ENCODE data around the gene BTN3A1.

Gene BTN3A1

GRCh38 chr6:26392932-26393636 is 9.0 kb upstream of the BTN3A1 start:
- TF ChIP-seq TAF1 (IDR thresholded peaks at IDR 0.05; ENCODE audit: borderline replicate concordance, insufficient read depth, low read length) (no peak), REST (IDR thresholded peaks at IDR 0.05; ENCODE audit: insufficient read depth in 1 of 2, low read depth in 2 of 2, low read length in 2 of 2) (no peak), POLR2AphosphoS5 (IDR thresholded peaks at IDR 0.05; ENCODE audit: low read depth, low read length) (no peak), SIN3A (IDR thresholded peaks at IDR 0.05; ENCODE audit: borderline replicate concordance, insufficient read depth, low read length) (no peak), FOXP2 (optimal IDR thresholded peaks at IDR 0.05; ENCODE audit: borderline replicate concordance, extremely low read depth, extremely low read length, insufficient read depth) (no peak)

GRCh38 chr6:26394289-26394688 is 7.8 kb upstream of the BTN3A1 start:
- TF ChIP-seq TAF1 (IDR thresholded peaks at IDR 0.05; ENCODE audit: borderline replicate concordance, insufficient read depth, low read length) (no peak), POLR2AphosphoS5 (IDR thresholded peaks at IDR 0.05; ENCODE audit: low read depth, low read length) (no peak), SIN3A (IDR thresholded peaks at IDR 0.05; ENCODE audit: borderline replicate concordance, insufficient read depth, low read length) (no peak), REST (IDR thresholded peaks at IDR 0.05; ENCODE audit: insufficient read depth in 1 of 2, low read depth in 2 of 2, low read length in 2 of 2) (no peak), FOXP2 (optimal IDR thresholded peaks at IDR 0.05; ENCODE audit: borderline replicate concordance, extremely low read depth, extremely low read length, insufficient read depth) (no peak)

- TF ChIP-seq POLR2AphosphoS5 (IDR thresholded peaks at IDR 0.05; ENCODE audit: low read depth, low read length): no peak
- TF ChIP-seq SIN3A (IDR thresholded peaks at IDR 0.05; ENCODE audit: borderline replicate concordance, insufficient read depth, low read length): no peak
- no peak for TF ChIP-seq REST (IDR thresholded peaks at IDR 0.05; ENCODE audit: insufficient read depth in 1 of 2, low read depth in 2 of 2, low read length in 2 of 2)
- no peak for TF ChIP-seq FOXP2 (optimal IDR thresholded peaks at IDR 0.05; ENCODE audit: borderline replicate concordance, extremely low read depth, extremely low read length, insufficient read depth)
- TF ChIP-seq TAF1 (IDR thresholded peaks at IDR 0.05; ENCODE audit: borderline replicate concordance, insufficient read depth, low read length): no peak
Measured at GRCh38 chr6:26398555-26398954, 3.5 kb upstream of the BTN3A1 start.

- TF ChIP-seq REST (IDR thresholded peaks at IDR 0.05; ENCODE audit: insufficient read depth in 1 of 2, low read depth in 2 of 2, low read length in 2 of 2) (no peak), TAF1 (IDR thresholded peaks at IDR 0.05; ENCODE audit: borderline replicate concordance, insufficient read depth, low read length) (no peak), SIN3A (IDR thresholded peaks at IDR 0.05; ENCODE audit: borderline replicate concordance, insufficient read depth, low read length) (no peak), POLR2AphosphoS5 (IDR thresholded peaks at IDR 0.05; ENCODE audit: low read depth, low read length) (no peak), FOXP2 (optimal IDR thresholded peaks at IDR 0.05; ENCODE audit: borderline replicate concordance, extremely low read depth, extremely low read length, insufficient read depth) (no peak)
Measured at GRCh38 chr6:26400626-26401025, 1.4 kb upstream of the BTN3A1 start.

Measured in PFSK-1 (cell line).